GM12892 (cell line): ENCODE data around the gene KRT76.

Experiments used
- DNase-seq: peaks from one replicate; pipeline ENCODE4 v3.0.0; 2011; ENCODE audit not compliant: insufficient read length
- FAIRE-seq: peaks from 2 replicates; lab custom pipeline; 2011; peaks lifted over from hg19 to GRCh38; lab: Jason Lieb, UNC
- POLR2A ChIP-seq: IDR thresholded peaks from 2 replicates; pipeline ENCODE4 v1.6.1; 2011; ENCODE audit warnings: low read depth, low read length, control low read depth
- POLR2AphosphoS5 ChIP-seq: IDR thresholded peaks from 2 replicates; pipeline ENCODE4 v1.6.1; 2011; ENCODE audit warnings: low read depth, low read length, control low read depth
- TAF1 ChIP-seq: IDR thresholded peaks from 2 replicates; pipeline ENCODE4 v1.6.1; 2011; ENCODE audit warnings: low read depth, mild to moderate bottlenecking, control low read depth, low read length, borderline replicate concordance

KRT76 gene

GRCh38 chr12:52792185-52793029 lies 15.3 kb upstream of the KRT76 start:
- no peak for DNase-seq

GRCh38 chr12:52791271-52792184 lies 14.4 kb upstream of the KRT76 start:
- TF ChIP-seq POLR2AphosphoS5 (no peak), TAF1 (no peak), POLR2A (no peak)
- no peak for FAIRE-seq
- DNase-seq, result no peak

More at GRCh38 chr12:52792185-52793029, 15.3 kb upstream of the KRT76 start:
- FAIRE-seq, result no peak
- TF ChIP-seq POLR2A, result no peak
- no peak for TF ChIP-seq POLR2AphosphoS5
- no peak for TF ChIP-seq TAF1

- TF ChIP-seq POLR2AphosphoS5 (no peak), POLR2A (no peak), TAF1 (no peak)
- DNase-seq, result no peak
- no peak for FAIRE-seq
These were observed 13.5 kb upstream of the KRT76 start for GRCh38 chr12:52790427-52791270.

GRCh38 chr12:52789637-52790426 lies 12.7 kb upstream of the KRT76 start:
- no peak for TF ChIP-seq TAF1
- no peak for TF ChIP-seq POLR2A
- no peak for TF ChIP-seq POLR2AphosphoS5
- no peak for DNase-seq
- FAIRE-seq, result no peak

- TF ChIP-seq POLR2A, result no peak
- no peak for TF ChIP-seq POLR2AphosphoS5
- TF ChIP-seq TAF1, result no peak
- no peak for DNase-seq
- no peak for FAIRE-seq
These were observed 11.9 kb upstream of the KRT76 start for GRCh38 chr12:52788876-52789636.

- TF ChIP-seq TAF1 (no peak), POLR2AphosphoS5 (no peak), POLR2A (no peak)
- DNase-seq, result no peak
- no peak for FAIRE-seq
These were observed 11.2 kb upstream of the KRT76 start for GRCh38 chr12:52788192-52788875.

- no peak for TF ChIP-seq POLR2AphosphoS5
- no peak for TF ChIP-seq POLR2A
- no peak for TF ChIP-seq TAF1
- no peak for DNase-seq
- no peak for FAIRE-seq
These were observed 10.4 kb upstream of the KRT76 start for GRCh38 chr12:52787324-52788191.

- DNase-seq, result no peak
- TF ChIP-seq TAF1, result no peak
- TF ChIP-seq POLR2AphosphoS5, result no peak
- TF ChIP-seq POLR2A, result no peak
- FAIRE-seq, result no peak
These were observed 7.8 kb upstream of the KRT76 start for GRCh38 chr12:52784909-52785308.
